ENCODE data around the gene NT5C1A. TPM values are rescaled to one million over a fixed set of nuclear protein-coding genes. Genes with fewer than 3 reads are reported as not detected.

The NT5C1A gene
- polyA plus RNA-seq, 1 experiment, result not detected

- ChIA-PET POLR2A (no interaction called here), CTCF (no interaction called here)
- no peak for DNase-seq (ENCODE audit: low read depth, low spot score)
- H3K4me3 ChIP-seq (ENCODE audit: low read depth, low read length), result no peak overlapping the region
- H3K27me3 ChIP-seq (ENCODE audit: control insufficient read depth, insufficient read depth, low read length), result peaks cover 82% of the 10 kb centered on the region
- no peak overlapping the region for H3K27ac ChIP-seq (ENCODE audit: low read depth, low read length)
- peaks cover 4% of the 10 kb centered on the region; the same call in 1 of the 2 replicates for H3K9me3 ChIP-seq (ENCODE audit: control insufficient read depth, insufficient read depth, low read length)
- TF ChIP-seq CTCF (IDR thresholded peaks at IDR 0.05; ENCODE audit: low read depth, low read length), result no peak
Observed at GRCh38 chr1:39687243-39687642, 15.3 kb upstream of the NT5C1A start.

- H3K4me3 ChIP-seq (ENCODE audit: low read depth, low read length), result no peak overlapping the region
- DNase-seq (ENCODE audit: low read depth, low spot score), result no peak
- H3K9me3 ChIP-seq (ENCODE audit: control insufficient read depth, insufficient read depth, low read length), result no peaks in the 10 kb centered on the region; the same call in 1 of the 2 replicates
- no peak overlapping the region for H3K27ac ChIP-seq (ENCODE audit: low read depth, low read length)
- H3K27me3 ChIP-seq (ENCODE audit: control insufficient read depth, insufficient read depth, low read length), result peaks cover 83% of the 10 kb centered on the region
- POLR2A ChIA-PET, result no interaction called here
- CTCF ChIA-PET, result interaction anchor here (0.6 kb wide), 1 partner anchor 35 kb away, joined by 5 read pairs; no protein-coding TSS in a partner anchor
- TF ChIP-seq CTCF (IDR thresholded peaks at IDR 0.05; ENCODE audit: low read depth, low read length), result no peak
Observed at GRCh38 chr1:39685071-39685470, 13.2 kb upstream of the NT5C1A start.

- DNase-seq (ENCODE audit: low read depth, low spot score), result no peak
- H3K9me3 ChIP-seq (ENCODE audit: control insufficient read depth, insufficient read depth, low read length), result no peaks in the 10 kb centered on the region; the same call in 1 of the 2 replicates
- ChIA-PET CTCF (interaction anchor here (0.6 to 0.9 kb wide), 2 partner anchors 26 to 35 kb away, joined by 5 read pairs; no protein-coding TSS in a partner anchor), POLR2A (no interaction called here)
- peaks cover 82% of the 10 kb centered on the region for H3K27me3 ChIP-seq (ENCODE audit: control insufficient read depth, insufficient read depth, low read length)
- no peak for TF ChIP-seq CTCF (IDR thresholded peaks at IDR 0.05; ENCODE audit: low read depth, low read length)
- H3K4me3 ChIP-seq (ENCODE audit: low read depth, low read length), result no peak overlapping the region
- H3K27ac ChIP-seq (ENCODE audit: low read depth, low read length), result no peak overlapping the region
Observed at GRCh38 chr1:39684313-39684664, 12.4 kb upstream of the NT5C1A start.

- Histone ChIP-seq H3K27me3 (ENCODE audit: control insufficient read depth, insufficient read depth, low read length) (peaks cover 82% of the 10 kb centered on the region), H3K4me3 (ENCODE audit: low read depth, low read length) (no peak overlapping the region), H3K27ac (ENCODE audit: low read depth, low read length) (no peak overlapping the region), H3K9me3 (ENCODE audit: control insufficient read depth, insufficient read depth, low read length) (no peaks in the 10 kb centered on the region; the same call in 1 of the 2 replicates)
- ChIA-PET CTCF (interaction anchor here (0.9 kb wide), 1 partner anchor 25 kb away, joined by 5 read pairs; no protein-coding TSS in a partner anchor), POLR2A (no interaction called here)
- TF ChIP-seq CTCF (IDR thresholded peaks at IDR 0.05; ENCODE audit: low read depth, low read length), result no peak
- no peak for DNase-seq (ENCODE audit: low read depth, low spot score)
Observed at GRCh38 chr1:39683591-39684312, 11.8 kb upstream of the NT5C1A start.

- no peak for DNase-seq (ENCODE audit: low read depth, low spot score)
- H3K4me3 ChIP-seq (ENCODE audit: low read depth, low read length), result no peak overlapping the region
- H3K27me3 ChIP-seq (ENCODE audit: control insufficient read depth, insufficient read depth, low read length), result peaks cover 74% of the 10 kb centered on the region
- H3K27ac ChIP-seq (ENCODE audit: low read depth, low read length), result no peak overlapping the region
- H3K9me3 ChIP-seq (ENCODE audit: control insufficient read depth, insufficient read depth, low read length), result no peaks in the 10 kb centered on the region; the same call in 1 of the 2 replicates
- TF ChIP-seq CTCF (IDR thresholded peaks at IDR 0.05; ENCODE audit: low read depth, low read length), result no peak
- ChIA-PET POLR2A (no interaction called here), CTCF (interaction anchor here (1.0 to 1.3 kb wide), 3 partner anchors 9 to 76 kb away, joined by 4 to 5 read pairs (median 4); partner anchors contain the start of gene NT5C1A)
Observed at GRCh38 chr1:39681999-39682398, 10.1 kb upstream of the NT5C1A start.
